Activated CD8-positive, alpha-beta memory T cell treated with anti-CD3 and anti-CD28 coated beads, Interleukin-2, amount 10 ng/mL, durations not matched to agents 7 days and 5 days (primary cell): ENCODE data around the gene CBLC. TPM values are rescaled to one million over a fixed set of nuclear protein-coding genes. Genes with fewer than 3 reads are reported as not detected.
"Not testable (repeated sequence)": the region's sequence is repeated elsewhere in the genome, so short reads cannot be mapped to it uniquely, and the experiment has no call there.

Experiments used
- ATAC-seq: fragments of 150-1000 bp; cut with Tn5 transposase; one replicate; pipeline ENCODE4 v1.10.0; 2021; ENCODE audit warnings: moderate library complexity
- CTCF ChIA-PET: fragments of 350-600 bp; sonication (Branson Sonifier 250); formaldehyde crosslinking; loops from one replicate; lab custom pipeline; 2021; ENCODE audit warnings: antibody characterized with exemption; lab: Charles Lee
- DNase-seq: peaks from one replicate; pipeline ENCODE4 v3.0.0-alpha.2; 2020
- H3K27ac Mint-ChIP-seq: one replicate; pipeline ENCODE4 v1.8.0; 2021; ENCODE audit warnings: mild to moderate bottlenecking, mixed read lengths
- H3K27me3 Mint-ChIP-seq: one replicate; pipeline ENCODE4 v1.8.0; 2021; ENCODE audit warnings: mixed read lengths
- H3K36me3 Mint-ChIP-seq: one replicate; pipeline ENCODE4 v1.8.0; 2021; ENCODE audit warnings: mild to moderate bottlenecking, mixed read lengths
- H3K4me1 Mint-ChIP-seq: one replicate; pipeline ENCODE4 v1.8.0; 2021; ENCODE audit warnings: mixed read lengths
- H3K4me3 Mint-ChIP-seq: one replicate; pipeline ENCODE4 v1.8.0; 2021; ENCODE audit warnings: mild to moderate bottlenecking, moderate library complexity, mixed read lengths
- H3K9me3 Mint-ChIP-seq: one replicate; pipeline ENCODE4 v1.8.0; 2022; ENCODE audit warnings: low read depth, mixed read lengths
- total RNA-seq, 2 experiments: library from RNA; stranded (reverse); gene quantifications; one replicate each; pipeline ENCODE4 v1.2.3, GENCODE V29; 2021

Gene CBLC
- total RNA-seq, 2 experiments from 2014 or later = not detected

GRCh38 chr19:44758596-44758995 lies 19.1 kb upstream of the CBLC start:
- ATAC-seq = no peak
- CTCF ChIA-PET = no interaction called here
- Mint-ChIP-seq H3K36me3 (peaks cover 48% of the 10 kb centered on the region), H3K9me3 (no peaks in the 10 kb centered on the region), H3K27me3 (no peaks in the 10 kb centered on the region), H3K4me3 (no peak overlapping the region), H3K4me1 (peaks cover 58% of the 10 kb centered on the region), H3K27ac (peak overlapping the region; percentile 32)
- DNase-seq = no peak

GRCh38 chr19:44759083-44759804 lies 18.4 kb upstream of the CBLC start:
- no peak for ATAC-seq
- H3K9me3 Mint-ChIP-seq = no peaks in the 10 kb centered on the region
- H3K4me3 Mint-ChIP-seq = no peak overlapping the region
- peak overlapping the region; percentile 75 for H3K27ac Mint-ChIP-seq
- no peaks in the 10 kb centered on the region for H3K27me3 Mint-ChIP-seq
- H3K36me3 Mint-ChIP-seq = peaks cover 49% of the 10 kb centered on the region
- CTCF ChIA-PET = interaction anchor here (1.1 kb wide), 1 partner anchor 36 kb away, joined by 4 read pairs; no protein-coding TSS in a partner anchor
- H3K4me1 Mint-ChIP-seq = peaks cover 59% of the 10 kb centered on the region
- DNase-seq = no peak

GRCh38 chr19:44762038-44762437 lies 15.7 kb upstream of the CBLC start:
- Mint-ChIP-seq H3K27ac (no peak overlapping the region), H3K36me3 (peaks cover 36% of the 10 kb centered on the region)

GRCh38 chr19:44765033-44765948 lies 12.4 kb upstream of the CBLC start:
- Mint-ChIP-seq H3K27ac (no peak overlapping the region), H3K4me1 (peaks cover 55% of the 10 kb centered on the region), H3K4me3 (no peak overlapping the region), H3K36me3 (peaks cover 21% of the 10 kb centered on the region), H3K27me3 (peaks cover 4% of the 10 kb centered on the region), H3K9me3 (peaks cover 5% of the 10 kb centered on the region)
- CTCF ChIA-PET = interaction anchor here (1.3 to 15.3 kb wide), 3 partner anchors 11 to 76 kb away, joined by 3 to 406 read pairs (median 21); no protein-coding TSS in a partner anchor
- no peak for ATAC-seq
- DNase-seq = no peak

More at GRCh38 chr19:44762038-44762437, 15.7 kb upstream of the CBLC start:
- Mint-ChIP-seq H3K9me3 (no peaks in the 10 kb centered on the region), H3K27me3 (no peaks in the 10 kb centered on the region), H3K4me1 (peaks cover 47% of the 10 kb centered on the region), H3K4me3 (no peak overlapping the region)
- ATAC-seq = no peak
- no peak for DNase-seq
- CTCF ChIA-PET = interaction anchor here (0.8 to 1.7 kb wide), 4 partner anchors 9 to 1589 kb away, joined by 3 to 8 read pairs (median 5); no protein-coding TSS in a partner anchor

- ATAC-seq = no peak
- peaks cover 17% of the 10 kb centered on the region for H3K36me3 Mint-ChIP-seq
- H3K4me3 Mint-ChIP-seq = no peak overlapping the region
- peaks cover 5% of the 10 kb centered on the region for H3K9me3 Mint-ChIP-seq
- H3K4me1 Mint-ChIP-seq = peaks cover 55% of the 10 kb centered on the region
- H3K27ac Mint-ChIP-seq = no peak overlapping the region
- no peak for DNase-seq
- CTCF ChIA-PET = interaction anchor here (1.3 to 15.3 kb wide), 3 partner anchors 12 to 195 kb away, joined by 3 to 406 read pairs (median 21); no protein-coding TSS in a partner anchor
- H3K27me3 Mint-ChIP-seq = peaks cover 4% of the 10 kb centered on the region
Measured at GRCh38 chr19:44765949-44766335, 11.7 kb upstream of the CBLC start.

GRCh38 chr19:44767295-44768180 lies 10.2 kb upstream of the CBLC start:
- Mint-ChIP-seq H3K4me1 (peaks cover 52% of the 10 kb centered on the region), H3K9me3 (peaks cover 5% of the 10 kb centered on the region), H3K36me3 (peaks cover 13% of the 10 kb centered on the region), H3K27ac (peak overlapping the region; percentile 25), H3K4me3 (no peak overlapping the region), H3K27me3 (peaks cover 4% of the 10 kb centered on the region)
- DNase-seq (peak; percentile 63), ATAC-seq (no peak)
- CTCF ChIA-PET = interaction anchor here (1.3 to 15.3 kb wide), 4 partner anchors 13 to 197 kb away, joined by 3 to 406 read pairs (median 14); no protein-coding TSS in a partner anchor

GRCh38 chr19:44770550-44771257 lies 7.0 kb upstream of the CBLC start:
- peaks cover 43% of the 10 kb centered on the region for H3K4me1 Mint-ChIP-seq
- DNase-seq = peak; percentile 99
- CTCF ChIA-PET = interaction anchor here (0.5 to 15.3 kb wide), 39 partner anchors 9 to 249 kb away, joined by 3 to 406 read pairs (median 4); partner anchors contain the start of genes BCL3, CEACAM16, CEACAM19 and NECTIN2
- peak; percentile 100 for ATAC-seq
- peak overlapping the region; percentile 82 for H3K27ac Mint-ChIP-seq
- peaks cover 8% of the 10 kb centered on the region for H3K36me3 Mint-ChIP-seq
- peaks cover 11% of the 10 kb centered on the region for H3K27me3 Mint-ChIP-seq
- H3K4me3 Mint-ChIP-seq = peak overlapping the region; percentile 48
- peaks cover 5% of the 10 kb centered on the region for H3K9me3 Mint-ChIP-seq

GRCh38 chr19:44772144-44772543 lies 5.5 kb upstream of the CBLC start:
- CTCF ChIA-PET = interaction anchor here (0.9 to 15.3 kb wide), 8 partner anchors 23 to 118 kb away, joined by 3 to 406 read pairs (median 25); partner anchors contain the start of gene CEACAM16
- not testable (repeated sequence) for H3K9me3 Mint-ChIP-seq, ATAC-seq, H3K27ac Mint-ChIP-seq, DNase-seq, H3K4me3 Mint-ChIP-seq, H3K36me3 Mint-ChIP-seq
- Mint-ChIP-seq H3K27me3 (peaks cover 11% of the 10 kb centered on the region), H3K4me1 (peaks cover 41% of the 10 kb centered on the region)

- no peak overlapping the region for H3K4me3 Mint-ChIP-seq
- ATAC-seq (no peak), DNase-seq (no peak)
- peaks cover 11% of the 10 kb centered on the region for H3K27me3 Mint-ChIP-seq
- H3K27ac Mint-ChIP-seq = no peak overlapping the region
- H3K9me3 Mint-ChIP-seq = peaks cover 5% of the 10 kb centered on the region
- H3K4me1 Mint-ChIP-seq = peaks cover 33% of the 10 kb centered on the region
- H3K36me3 Mint-ChIP-seq = peaks cover 8% of the 10 kb centered on the region
- CTCF ChIA-PET = interaction anchor here (0.9 to 15.3 kb wide), 6 partner anchors 11 to 81 kb away, joined by 5 to 406 read pairs (median 33); partner anchors contain the start of gene CEACAM16
Measured at GRCh38 chr19:44772959-44773358, 4.7 kb upstream of the CBLC start.

GRCh38 chr19:44775676-44776240 lies 1.9 kb upstream of the CBLC start:
- H3K4me1 Mint-ChIP-seq = peaks cover 11% of the 10 kb centered on the region

GRCh38 chr19:44776402-44777096 lies 1.1 kb upstream of the CBLC start:
- CTCF ChIA-PET = interaction anchor here (0.7 to 15.3 kb wide), 4 partner anchors 55 to 1344 kb away, joined by 3 to 406 read pairs (median 60); no protein-coding TSS in a partner anchor
- Mint-ChIP-seq H3K4me3 (no peak overlapping the region), H3K27ac (no peak overlapping the region), H3K9me3 (no peaks in the 10 kb centered on the region), H3K36me3 (no peaks in the 10 kb centered on the region), H3K27me3 (peaks cover 6% of the 10 kb centered on the region), H3K4me1 (peaks cover 7% of the 10 kb centered on the region)
- ATAC-seq (no peak), DNase-seq (no peak)

More at GRCh38 chr19:44775676-44776240, 1.9 kb upstream of the CBLC start:
- Mint-ChIP-seq H3K27me3 (peaks cover 6% of the 10 kb centered on the region), H3K4me3 (no peak overlapping the region), H3K36me3 (no peaks in the 10 kb centered on the region), H3K9me3 (no peaks in the 10 kb centered on the region), H3K27ac (no peak overlapping the region)
- ATAC-seq (no peak), DNase-seq (no peak)
- CTCF ChIA-PET = interaction anchor here (0.7 to 15.3 kb wide), 7 partner anchors 9 to 1343 kb away, joined by 3 to 406 read pairs (median 4); no protein-coding TSS in a partner anchor
